ENCODE results near the gene TMEM11. TPM values are rescaled to one million over a fixed set of nuclear protein-coding genes. Genes with fewer than 3 reads are reported as not detected.

The TMEM11 gene
- total RNA-seq, 1 donor from 2014 or later: 20.4 TPM

DNA sequence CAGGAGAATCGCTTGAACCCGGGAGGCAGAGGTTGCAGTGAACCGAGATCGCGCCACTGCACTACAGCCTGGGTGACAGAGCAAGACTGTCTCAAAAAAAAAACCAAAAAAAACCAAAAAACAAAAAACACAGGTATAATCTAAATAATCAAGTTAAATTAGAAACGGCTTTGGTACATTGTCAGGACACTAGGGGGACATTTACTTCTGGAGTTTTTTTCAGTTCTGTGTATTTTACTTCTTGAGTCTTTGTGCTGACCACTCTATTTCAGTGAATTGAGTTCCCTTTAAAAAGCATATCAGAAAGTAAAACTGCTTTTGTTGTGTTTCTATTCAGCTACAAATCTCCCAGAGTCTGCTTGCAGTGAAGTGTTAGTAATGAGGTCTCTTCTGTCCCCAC is 50.9 kb downstream of the TMEM11 start:
- no peak for DNase-seq (ENCODE audit: low spot score)

DNA sequence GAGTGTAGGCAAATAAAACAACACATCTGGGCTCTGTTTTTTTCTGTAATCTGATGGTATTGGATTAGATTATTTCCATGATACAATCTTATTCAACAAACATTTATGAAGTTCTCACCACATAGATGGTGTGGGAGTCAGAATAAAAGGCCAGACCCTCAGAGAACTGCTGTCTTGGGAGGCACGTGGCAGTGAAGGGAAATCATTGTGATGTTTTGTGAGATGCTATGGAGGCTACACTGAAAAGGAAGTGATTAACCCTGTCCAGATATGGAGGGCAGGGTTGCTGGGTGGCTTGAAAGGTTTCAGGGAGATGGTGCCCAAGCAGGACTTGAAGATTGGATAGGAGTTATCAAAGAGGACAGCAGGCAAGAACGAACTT is 51.6 kb downstream of the TMEM11 start:
- DNase-seq (ENCODE audit: low spot score): no peak

DNA sequence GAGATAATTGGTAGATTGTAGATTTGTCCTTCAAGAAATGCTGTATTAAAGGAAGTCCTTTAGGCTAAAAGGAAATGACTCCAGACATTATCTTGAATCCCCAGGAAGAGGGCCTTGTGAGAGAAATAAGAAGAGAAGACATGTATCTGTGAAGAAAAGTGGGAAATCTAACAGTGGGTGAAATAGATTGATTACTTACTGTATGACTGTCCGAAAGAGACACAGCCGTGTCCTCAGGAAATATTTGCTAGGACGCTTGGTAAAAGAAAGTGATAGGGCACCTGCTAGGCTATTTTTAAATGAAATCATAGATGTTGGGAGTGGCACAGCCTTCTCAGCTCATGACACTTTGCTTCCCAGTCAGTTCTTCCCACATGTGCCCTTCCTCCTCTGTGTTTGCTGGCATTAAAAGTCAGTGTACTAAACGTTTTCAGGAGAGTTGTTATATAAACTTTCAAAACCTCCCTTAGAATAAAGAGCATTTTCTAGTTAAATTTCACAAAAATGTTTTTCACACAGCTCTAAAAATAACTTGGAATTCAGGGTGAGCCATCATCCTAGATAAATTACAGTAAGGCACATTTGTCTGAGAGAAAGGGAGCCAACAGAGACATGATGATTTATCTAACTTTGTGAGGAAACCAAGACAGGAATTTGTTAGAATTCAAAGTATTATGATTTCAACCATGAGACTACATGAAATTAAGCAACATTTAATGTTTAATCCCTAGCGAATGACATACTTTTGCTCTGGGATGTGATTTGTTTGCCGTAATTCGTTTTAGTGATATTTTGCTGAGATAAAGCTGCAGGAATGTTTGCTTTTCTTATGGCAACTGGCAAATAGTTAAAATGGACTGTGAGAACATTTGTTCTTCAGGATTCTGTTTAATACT is 52.2 kb downstream of the TMEM11 start:
- DNase-seq (ENCODE audit: low spot score): no peak

DNA sequence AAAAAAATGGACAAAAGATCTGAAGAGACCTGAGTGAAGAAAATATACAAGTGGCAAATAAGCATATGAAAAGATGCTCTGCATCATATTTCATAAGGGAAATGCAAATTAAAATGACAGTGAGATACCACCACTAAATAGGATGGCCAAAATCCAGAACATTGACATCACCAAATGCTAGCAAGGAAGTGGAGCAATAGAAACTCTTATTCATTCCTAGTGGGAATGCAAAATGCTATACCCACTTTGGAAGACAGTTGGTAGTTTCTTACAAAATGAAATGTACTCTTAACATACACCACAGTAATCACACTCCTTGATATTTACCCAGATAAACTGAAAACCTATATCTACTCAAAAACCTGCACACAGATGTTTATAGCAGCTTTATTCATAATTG is 53.6 kb downstream of the TMEM11 start:
- no peak for DNase-seq (ENCODE audit: low spot score)

DNA sequence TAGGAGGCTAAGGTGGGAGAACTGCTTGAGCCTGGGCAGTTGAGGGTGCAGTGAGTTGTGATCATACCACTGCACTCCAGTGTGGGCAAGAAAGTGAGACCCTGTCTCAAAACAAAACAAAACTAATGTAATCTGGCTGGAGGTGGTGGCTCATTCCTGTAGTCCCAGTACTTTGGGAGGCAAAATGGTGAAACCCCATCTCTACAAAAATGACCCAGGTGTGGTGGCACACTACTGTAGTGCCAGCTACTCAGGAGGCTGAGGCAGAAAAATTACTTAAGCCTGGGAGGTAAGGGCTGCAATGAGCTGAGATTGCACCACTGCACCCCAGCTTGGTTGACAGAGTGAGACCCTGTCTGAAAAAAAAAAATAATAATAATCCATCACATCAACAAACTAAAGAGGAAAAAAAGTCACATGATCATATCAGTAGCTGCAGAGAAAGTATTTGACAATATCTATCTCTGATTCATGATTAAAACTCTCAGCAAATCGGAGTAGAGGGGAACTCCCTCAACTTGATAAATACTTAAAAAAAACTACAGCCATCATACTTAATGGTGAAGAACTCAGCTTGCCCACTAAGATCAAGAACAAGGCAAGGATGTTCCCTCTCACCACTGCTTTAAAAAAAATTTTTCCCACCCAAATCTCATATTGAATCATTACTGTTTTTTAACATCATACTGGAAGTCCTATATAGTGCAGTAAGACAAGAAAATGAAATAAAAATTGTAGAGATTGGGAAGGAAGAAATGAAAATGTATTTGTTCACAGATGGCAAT is 56.2 kb downstream of the TMEM11 start:
- DNase-seq (ENCODE audit: low spot score): no peak

DNA sequence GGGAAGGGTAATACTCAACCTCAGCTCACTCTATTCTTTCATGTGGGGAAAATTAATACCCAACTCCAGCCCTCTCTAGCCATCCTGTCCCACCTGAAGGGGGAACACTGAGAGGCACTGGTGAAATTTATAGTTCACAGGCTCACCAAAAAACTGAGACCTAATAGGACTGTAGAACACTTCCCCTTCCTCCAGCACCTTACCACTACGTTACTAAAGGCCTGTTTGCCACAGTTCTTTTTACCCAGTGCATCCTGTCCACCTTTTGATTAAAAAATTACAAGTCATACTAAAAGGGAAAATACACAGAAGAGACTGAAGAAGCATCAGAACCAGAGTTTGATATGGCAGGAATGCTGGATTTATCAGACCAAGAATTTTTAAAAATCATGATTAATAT is 61.2 kb downstream of the TMEM11 start:
- no peak for DNase-seq (ENCODE audit: low spot score)

DNA sequence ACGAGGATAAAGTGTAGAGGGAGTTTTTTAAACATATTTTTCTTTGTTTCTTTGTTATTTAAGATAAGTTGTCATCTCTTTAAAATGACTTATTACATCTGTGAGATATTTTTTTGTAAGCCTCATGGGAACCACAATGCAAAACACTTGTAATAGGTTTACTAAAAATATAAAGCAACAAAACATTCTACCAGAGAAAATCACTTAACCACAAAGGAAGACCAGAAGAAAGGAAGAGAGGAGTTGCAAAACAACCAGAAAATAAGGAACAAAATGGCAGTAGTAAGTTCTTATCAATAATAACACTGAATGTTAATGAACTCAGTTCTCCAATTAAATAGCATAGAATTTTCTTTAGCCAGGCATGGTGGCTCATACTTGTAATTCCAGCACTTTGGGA is 64.3 kb downstream of the TMEM11 start:
- no peak for DNase-seq (ENCODE audit: low spot score)

Other genes with a start within 250 kb of the TMEM11 start
- gene USP22, start 171.2 kb downstream of the TMEM11 start, total RNA-seq: 245 TPM
- 20.2 TPM for gene DHRS7B, start 87.2 kb downstream of the TMEM11 start, total RNA-seq
- 5.6 TPM for gene NATD1, start 39.2 kb upstream of the TMEM11 start, total RNA-seq
- gene MAP2K3, start 70.5 kb upstream of the TMEM11 start, total RNA-seq: 55.2 TPM
- gene KCNJ12, start 162.2 kb upstream of the TMEM11 start, total RNA-seq: 1.6 TPM

All from ureter (tissue), 1 donor.